HG03354 (cell line): ENCODE data around the gene TPCN1.

Experiments used
- ATAC-seq: cut with Tn5 transposase; IDR thresholded peaks from one replicate; pipeline ENCODE4 v1.9.1; 2021; ENCODE audit warnings: mild to moderate bottlenecking; ENCODE audit not compliant: unreplicated experiment, poor library complexity, severe bottlenecking

TPCN1 gene

DNA sequence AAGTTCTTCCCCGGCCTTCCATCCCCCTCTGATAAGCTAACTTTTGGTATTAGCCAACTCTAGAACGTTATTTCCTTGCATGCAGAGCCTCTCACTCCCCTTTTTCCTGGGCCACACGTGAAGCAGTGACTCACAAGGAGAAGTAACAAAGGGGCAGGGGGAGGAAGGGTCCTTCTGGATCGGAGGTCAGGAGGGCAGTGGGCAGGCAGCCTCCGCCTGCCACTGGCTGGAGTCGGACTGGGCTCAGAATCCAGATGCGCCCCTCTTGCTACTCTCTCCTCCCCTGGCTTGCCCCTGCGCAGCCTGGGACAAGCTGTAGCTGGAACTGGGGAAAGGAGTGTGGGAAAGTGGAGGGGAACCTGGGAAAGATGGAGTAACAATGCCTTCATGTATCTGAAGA lies 55.0 kb downstream of the TPCN1 start:
- no peak for ATAC-seq

DNA sequence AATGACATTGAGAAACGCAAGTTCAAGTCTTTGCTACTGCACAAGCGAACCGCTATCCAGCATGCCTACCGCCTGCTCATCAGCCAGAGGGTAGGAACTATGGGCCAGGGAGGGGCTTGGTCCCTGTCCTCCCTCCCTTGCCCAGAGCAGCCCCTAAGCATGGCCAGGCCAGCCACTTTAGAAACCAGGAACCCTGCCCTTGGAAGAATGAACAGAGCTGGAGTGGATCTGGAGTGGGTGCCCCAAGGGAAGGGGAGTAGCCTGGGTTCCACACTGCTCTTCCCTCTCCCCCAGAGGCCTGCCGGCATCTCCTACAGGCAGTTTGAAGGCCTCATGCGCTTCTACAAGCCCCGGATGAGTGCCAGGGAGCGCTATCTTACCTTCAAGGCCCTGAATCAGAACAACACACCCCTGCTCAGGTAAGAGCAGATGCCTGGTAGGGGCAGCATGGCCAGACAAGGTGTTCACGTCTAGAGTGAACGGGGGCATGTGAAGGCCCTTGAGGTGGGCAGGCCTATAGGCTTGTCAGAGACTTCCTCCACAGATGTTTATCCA lies 55.8 kb downstream of the TPCN1 start:
- ATAC-seq: no peak

- ATAC-seq: no peak
These were observed 56.2 kb downstream of the TPCN1 start for GRCh38 chr12:113277511-113277910.

GRCh38 chr12:113278141-113278540 lies 56.9 kb downstream of the TPCN1 start:
- ATAC-seq: no peak

DNA sequence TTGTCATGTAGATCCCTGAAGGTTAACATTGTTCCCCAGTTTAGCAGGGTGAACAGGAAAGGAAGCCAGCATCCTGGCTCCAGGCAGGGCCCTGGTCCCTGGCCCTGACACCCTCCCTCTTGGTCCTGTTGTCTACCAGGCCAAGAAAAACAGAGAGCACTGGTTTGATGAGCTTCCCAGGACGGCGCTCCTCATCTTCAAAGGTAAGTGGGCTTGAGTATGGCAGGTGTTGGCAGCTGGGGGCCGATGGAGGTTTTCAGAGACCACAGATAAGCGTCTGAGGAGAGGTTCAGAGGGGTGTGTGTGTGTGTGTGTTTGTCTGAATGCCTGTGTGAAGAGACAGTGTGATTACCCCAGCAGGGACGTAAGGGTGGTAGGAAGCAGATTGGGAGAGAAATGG lies 57.4 kb downstream of the TPCN1 start:
- ATAC-seq: no peak

DNA sequence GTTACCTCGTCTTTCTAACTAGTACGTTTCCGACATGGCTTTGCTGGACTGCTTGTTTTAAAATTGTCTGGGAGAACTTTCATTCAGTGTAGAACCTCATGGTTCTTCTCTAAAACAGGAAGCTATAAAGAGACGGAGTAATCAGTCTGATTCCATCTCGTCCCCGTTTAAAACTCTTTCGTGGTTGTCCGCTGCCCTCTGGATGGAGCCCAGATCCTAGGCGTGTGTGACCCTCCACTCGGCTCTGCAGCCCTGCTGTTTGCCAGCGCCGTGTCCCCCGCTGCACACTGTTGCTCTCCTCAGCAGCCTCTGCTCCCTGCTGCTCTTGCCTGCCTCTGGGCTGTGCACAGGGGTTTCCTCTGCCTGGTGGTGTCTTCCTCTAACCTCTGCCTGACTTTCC lies 63.5 kb downstream of the TPCN1 start:
- ATAC-seq: no peak

- no peak for ATAC-seq
These were observed 64.7 kb downstream of the TPCN1 start for GRCh38 chr12:113285679-113286610.

DNA sequence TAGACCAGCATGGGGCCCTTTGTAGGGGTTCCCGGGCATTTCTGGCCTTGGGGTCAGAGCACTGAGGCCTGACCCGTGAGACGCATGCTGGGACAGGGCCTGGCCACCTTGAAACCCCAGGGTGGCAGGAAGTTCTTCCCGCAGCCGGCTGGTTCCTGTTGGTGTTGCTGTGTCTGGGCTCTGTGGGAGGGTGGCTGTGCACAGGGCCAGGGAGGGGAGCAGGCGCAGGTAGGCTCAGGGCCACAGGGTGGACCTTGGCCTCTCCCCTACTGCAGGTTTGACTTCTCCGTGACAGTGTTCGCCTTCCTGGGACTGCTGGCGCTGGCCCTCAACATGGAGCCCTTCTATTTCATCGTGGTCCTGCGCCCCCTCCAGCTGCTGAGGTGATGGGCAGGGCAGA lies 65.4 kb downstream of the TPCN1 start:
- ATAC-seq: no peak

DNA sequence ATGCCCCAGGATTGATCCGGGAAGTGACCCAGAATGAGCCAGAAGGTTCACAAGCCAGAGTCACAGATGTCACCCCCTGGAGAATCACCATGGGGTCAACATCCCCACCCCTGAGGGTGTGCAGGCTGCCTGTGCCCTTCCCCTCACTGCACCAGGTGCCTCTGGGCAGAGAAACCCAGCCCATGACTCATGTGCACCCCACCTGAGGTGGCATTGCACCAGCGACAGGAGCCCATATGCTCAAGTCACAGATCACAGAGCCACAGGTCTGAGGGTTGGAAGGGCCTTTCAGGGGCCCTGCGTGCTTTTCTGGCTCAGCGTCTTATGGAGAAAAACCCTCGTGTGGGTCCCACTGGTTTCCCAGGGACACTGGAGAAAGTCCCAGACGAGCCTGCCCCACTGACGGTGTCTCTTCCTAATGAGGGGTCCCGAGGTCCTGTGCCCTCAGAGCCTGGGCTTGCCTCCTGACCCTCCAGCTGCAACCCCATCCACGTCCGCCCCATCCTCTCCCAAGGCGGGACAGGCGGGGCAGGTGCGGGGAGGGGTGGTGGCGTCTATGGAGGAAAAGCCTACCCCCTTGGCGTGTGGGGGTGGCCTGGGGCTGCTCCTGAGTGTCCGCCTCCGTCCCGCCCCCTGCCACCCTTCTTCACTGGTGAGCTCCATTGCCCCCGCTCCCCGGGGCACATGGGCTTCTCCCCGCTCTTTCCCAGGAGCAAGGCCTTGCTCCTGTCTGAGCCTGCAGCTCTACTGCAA lies 66.1 kb downstream of the TPCN1 start:
- ATAC-seq: no peak

GRCh38 chr12:113287899-113288282 lies 66.6 kb downstream of the TPCN1 start:
- ATAC-seq: no peak

DNA sequence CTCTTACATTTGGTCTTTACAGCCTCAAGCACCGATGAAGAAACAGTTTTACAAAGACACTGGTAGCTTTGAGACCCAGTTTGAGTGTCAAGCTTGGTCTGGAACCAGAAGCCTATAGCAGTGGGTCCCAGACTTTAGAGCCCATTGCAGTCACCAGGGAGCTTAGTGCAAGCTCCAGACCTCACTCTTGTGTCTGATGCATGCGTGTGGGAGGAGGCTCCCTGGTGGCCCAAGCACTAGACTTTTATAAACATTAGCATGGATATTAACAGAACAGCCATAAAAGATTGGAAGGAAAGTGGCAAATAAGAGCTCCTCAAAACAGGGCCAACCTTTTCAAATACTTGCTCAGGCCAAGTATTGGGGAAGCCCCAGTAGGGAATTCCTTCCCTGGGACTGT lies 68.1 kb downstream of the TPCN1 start:
- ATAC-seq: no peak

GRCh38 chr12:113290506-113290905 lies 69.2 kb downstream of the TPCN1 start:
- ATAC-seq: no peak

GRCh38 chr12:113291586-113291985 lies 70.3 kb downstream of the TPCN1 start:
- no peak for ATAC-seq

DNA sequence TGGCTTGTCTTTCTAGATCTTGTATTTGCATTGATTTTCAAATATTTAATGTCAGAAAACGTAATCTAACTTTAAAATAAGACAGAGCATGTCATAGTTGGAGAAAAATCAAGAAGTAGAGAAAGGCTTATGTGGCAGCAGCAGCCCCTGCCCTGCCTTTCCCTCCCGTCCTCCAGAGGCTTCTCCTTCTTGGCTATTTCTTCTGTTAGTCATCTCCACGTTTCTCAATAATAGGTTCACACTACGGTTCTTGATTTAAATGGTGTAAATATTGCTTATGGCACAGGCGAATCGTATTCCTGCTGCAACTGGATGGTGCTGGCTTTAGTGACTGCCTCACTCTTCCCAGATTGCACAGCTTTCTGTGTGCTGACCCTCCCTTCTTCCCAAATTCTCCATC lies 70.8 kb downstream of the TPCN1 start:
- ATAC-seq: no peak

DNA sequence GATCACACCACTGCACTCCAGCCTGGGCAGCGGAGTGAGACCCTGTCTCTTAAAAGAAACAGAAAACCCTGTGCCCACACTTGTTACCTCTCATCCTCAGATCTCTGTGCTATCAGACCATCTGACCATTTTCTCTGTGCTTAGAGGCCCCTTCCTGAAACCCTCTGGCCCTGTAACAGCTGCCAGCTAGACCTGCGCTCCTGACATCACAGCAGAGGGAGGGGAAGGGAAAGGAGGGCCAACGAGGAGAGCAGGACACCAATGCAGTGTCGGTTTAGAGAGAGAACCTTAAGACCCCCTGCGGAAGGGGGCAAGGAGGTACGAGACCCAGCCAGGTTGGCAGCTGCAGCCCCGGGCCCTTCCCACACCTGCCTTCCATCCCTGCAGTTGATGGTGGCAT lies 71.3 kb downstream of the TPCN1 start:
- ATAC-seq: no peak

DNA sequence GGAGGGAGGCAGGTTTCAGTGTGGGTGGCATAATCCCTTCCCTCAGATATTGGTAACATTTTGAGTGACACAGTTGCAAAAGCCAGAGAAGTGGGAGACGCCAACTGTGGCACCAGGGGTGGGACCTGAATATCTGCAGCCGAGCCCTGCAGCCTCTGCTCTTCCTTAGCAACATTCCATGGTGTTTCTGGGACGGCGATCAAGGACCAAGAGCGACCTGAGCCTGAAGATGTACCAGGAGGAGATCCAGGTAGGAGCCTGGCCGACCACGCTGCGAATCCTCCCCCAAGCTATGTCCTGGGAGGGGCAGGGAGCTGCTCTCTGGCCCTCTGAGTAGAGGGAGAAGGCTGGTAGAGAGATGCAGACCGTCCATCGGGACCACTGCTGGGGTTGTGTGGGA lies 71.8 kb downstream of the TPCN1 start:
- no peak for ATAC-seq

- no peak for ATAC-seq
These were observed 74.8 kb downstream of the TPCN1 start for GRCh38 chr12:113295886-113296556.

- ATAC-seq: no peak
These were observed 75.4 kb downstream of the TPCN1 start for GRCh38 chr12:113296557-113297213.

DNA sequence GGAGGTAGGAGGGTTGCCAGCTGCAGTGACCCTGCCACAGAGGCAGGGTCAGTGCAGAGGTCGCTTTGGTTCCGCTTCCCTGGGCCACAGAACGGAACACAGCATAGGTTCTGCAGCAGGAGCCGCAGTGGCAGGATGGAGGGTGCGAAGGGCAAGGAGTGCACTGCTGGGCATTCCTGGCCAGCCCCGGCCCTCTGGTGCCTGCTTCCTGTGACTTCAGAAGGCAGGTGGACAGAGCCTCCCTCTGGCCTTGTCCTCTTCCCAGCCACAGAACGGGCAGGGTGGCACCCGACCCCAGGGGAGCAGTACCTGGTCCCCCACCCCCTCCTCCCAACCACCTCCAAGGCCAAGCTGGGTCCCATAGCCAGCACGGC lies 75.9 kb downstream of the TPCN1 start:
- ATAC-seq: no peak
